Fibroblast of the aortic adventitia (primary cell): ENCODE data around the gene CYB561. TPM values are rescaled to one million over a fixed set of nuclear protein-coding genes. Genes with fewer than 3 reads are reported as not detected.

Experiments
- DNase-seq: peaks from one replicate; pipeline ENCODE4 v3.0.0-alpha.2; 2010; ENCODE audit warnings: low read depth
- H3K4me3 ChIP-seq: 2 replicates; pipeline ENCODE4 v1.5.1; 2011; ENCODE audit warnings: low read depth, mild to moderate bottlenecking, control low read depth, low read length, moderate library complexity
- total RNA-seq: library from RNA; depleted of rRNA; stranded (reverse); fragments of >200 nt; gene quantifications from 2 replicates; pipeline ENCODE4 v1.2.3, GENCODE V29; 2012; ENCODE audit warnings: low replicate concordance
- TF ChIP-seq, protein P1 (sequence below): IDR thresholded peaks from 2 replicates; pipeline ENCODE4 v1.5.1; 2011; ENCODE audit warnings: mild to moderate bottlenecking, low read length, control low read depth, inconsistent platforms; ENCODE audit not compliant: insufficient read depth

The CYB561 gene
- total RNA-seq, 1 donor: 29.5 TPM

DNA sequence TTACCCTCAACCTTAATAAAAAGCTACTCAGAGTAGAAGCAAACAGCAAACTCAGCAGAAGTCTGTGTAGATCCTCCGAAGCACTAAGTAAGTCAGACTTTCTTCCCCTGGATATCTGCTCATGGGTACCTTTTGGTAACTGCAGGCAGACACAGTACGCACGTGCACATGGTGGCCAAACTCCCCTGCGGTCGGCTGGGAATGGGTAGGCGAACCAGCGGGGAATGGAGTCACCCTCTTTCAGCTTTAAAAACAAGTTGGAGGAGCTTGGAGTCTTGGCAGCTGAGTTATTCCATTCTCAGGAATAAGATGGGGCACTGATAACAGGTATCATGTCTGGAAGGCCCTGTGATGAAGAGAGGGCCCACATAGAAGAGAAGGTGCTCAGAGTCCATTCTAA lies 16.3 kb downstream of the CYB561 start:
- no peak for DNase-seq
- TF ChIP-seq, protein P1, sequence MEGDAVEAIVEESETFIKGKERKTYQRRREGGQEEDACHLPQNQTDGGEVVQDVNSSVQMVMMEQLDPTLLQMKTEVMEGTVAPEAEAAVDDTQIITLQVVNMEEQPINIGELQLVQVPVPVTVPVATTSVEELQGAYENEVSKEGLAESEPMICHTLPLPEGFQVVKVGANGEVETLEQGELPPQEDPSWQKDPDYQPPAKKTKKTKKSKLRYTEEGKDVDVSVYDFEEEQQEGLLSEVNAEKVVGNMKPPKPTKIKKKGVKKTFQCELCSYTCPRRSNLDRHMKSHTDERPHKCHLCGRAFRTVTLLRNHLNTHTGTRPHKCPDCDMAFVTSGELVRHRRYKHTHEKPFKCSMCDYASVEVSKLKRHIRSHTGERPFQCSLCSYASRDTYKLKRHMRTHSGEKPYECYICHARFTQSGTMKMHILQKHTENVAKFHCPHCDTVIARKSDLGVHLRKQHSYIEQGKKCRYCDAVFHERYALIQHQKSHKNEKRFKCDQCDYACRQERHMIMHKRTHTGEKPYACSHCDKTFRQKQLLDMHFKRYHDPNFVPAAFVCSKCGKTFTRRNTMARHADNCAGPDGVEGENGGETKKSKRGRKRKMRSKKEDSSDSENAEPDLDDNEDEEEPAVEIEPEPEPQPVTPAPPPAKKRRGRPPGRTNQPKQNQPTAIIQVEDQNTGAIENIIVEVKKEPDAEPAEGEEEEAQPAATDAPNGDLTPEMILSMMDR: no peak
- no peak overlapping the region for H3K4me3 ChIP-seq

DNA sequence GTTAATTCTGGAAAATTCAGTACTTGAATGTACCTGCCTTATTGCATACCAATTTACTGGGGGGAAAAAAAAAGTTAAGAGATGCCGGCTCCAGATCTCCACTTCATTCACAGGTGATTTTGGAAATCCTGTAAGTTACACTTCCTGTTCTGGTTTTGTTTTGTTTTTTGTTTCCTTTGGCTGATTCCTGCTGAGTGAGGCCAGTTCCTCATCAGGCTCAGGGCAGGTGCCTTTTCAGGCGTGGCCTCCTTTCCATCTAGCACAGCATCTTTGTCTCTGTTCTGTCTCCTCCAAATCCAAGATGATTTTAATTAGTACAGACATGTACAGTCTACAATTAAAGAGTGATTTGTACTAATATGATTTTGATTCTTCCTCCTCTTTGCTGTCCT lies 19.2 kb downstream of the CYB561 start:
- no peak for DNase-seq
- H3K4me3 ChIP-seq: no peak overlapping the region
- TF ChIP-seq, protein P1: no peak

DNA sequence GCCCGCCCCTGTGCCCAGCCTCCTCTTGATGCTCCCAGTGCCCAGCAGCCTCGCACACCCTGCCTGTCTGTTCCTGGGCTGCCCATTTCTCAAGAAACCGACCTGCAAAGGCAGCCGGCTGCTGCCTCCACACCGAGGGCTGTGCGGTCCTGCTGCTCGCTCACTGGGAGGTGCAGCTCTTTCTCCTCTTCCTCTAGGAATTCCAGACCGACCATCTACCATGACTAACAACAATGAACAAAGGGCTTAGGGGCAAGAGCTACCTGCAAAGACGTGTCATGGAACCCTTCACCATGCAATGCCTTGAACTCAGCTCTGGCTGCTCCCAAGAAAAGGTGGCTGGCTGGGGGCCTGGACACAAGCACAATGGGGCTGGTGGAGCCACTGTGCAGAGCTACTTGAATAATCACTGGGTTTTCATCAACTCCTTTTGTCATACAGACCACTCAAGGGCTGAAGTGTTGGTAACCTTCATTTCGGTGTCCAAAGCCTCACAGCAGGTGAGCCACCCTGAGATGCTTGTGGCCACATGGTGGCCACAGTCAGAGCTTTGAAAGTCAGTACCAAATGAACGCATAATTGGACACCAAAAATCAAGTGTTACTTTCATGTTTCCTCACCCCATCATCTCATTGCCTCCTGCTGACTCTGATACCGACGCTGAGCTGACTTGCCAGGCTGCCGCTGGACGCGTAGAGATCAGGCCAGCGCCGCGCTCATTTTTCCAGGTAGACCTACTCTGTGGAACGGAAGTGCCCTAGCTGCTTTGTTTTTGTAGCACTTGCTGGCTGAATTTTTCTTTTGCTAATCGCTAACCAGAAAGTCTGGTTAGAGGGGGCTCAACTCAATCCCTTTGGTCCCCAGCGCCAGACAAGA lies 19.8 kb downstream of the CYB561 start:
- TF ChIP-seq, protein P1: no peak
- no peak overlapping the region for H3K4me3 ChIP-seq
- no peak for DNase-seq

DNA sequence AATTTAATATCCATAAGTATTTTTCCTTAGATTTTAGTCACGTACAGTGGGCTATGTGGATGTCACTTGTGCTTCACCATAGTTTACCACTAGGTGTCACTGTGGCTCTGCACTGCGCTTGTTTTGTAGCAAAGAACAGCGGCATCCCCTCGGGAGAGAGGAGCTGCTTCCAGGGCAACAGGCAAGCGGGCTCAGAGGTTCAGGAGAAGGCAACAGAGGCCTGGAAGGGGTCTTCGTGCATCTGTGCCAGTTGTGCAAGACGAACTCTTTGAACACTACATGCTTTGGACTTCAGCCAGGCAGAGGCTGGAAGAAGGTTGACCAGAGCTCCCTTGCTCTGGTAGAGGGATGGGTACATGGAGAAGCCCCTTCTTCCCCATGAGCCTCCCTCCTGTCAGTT lies 20.6 kb downstream of the CYB561 start:
- peak; percentile 92 for DNase-seq
- no peak overlapping the region for H3K4me3 ChIP-seq
- TF ChIP-seq, protein P1: peak; percentile 94

DNA sequence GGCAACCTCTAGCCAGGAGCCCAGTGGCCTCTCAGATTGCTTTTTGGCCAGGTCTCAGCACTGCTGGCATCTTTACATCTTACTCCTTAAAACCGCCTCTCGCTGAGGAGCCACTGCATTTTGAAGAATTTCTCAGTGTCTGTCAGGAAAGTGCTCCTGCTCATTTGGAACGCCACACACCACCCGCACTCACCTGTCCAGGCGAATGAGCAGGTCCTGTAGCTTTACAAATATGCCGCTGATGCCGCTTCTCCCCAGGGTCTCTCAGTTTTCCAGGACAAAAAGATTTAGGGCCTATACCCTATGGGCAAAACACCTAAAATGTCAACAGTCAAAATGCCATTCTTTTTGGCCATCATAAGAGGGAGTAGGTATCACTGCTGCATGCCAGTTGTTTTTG lies 22.1 kb downstream of the CYB561 start:
- TF ChIP-seq, protein P1: no peak
- DNase-seq: no peak

DNA sequence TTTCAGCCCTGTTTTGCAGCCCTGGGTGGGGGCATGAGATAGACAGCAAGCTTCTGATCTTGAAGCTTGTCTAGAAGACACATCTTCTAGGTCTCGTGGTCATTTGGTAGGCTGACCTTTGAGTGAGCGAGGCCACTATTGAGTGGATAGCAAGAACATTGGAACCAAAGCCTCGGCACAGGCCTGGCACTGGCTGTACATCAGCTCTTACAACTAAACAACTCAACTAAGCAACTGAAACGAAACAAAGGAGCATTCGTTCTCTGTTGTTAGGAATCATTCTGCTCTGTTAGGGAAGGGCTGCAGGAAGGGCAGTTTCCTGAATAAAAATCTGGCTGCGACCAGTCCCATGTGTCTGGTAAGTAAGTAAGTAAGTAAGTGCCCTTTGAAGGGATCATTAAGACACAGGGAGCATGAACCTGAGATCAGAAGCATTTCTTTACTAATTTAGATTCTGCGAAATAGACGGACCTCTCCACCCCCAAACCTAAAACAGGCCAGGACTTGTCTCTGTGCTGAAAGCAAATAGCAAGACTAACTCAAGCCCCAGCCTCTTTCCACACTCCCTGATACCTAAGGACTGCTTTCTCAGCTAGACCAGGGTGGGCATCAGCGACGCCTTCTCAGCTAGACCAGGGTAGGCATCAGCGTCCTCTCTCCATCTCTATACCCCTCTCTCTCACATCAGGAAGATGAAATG lies 22.7 kb downstream of the CYB561 start:
- TF ChIP-seq, protein P1: no peak
- H3K4me3 ChIP-seq: no peak overlapping the region
- no peak for DNase-seq

More for the DNA sequence above, 22.1 kb downstream of the CYB561 start:
- no peak overlapping the region for H3K4me3 ChIP-seq
